Glomerular visceral epithelial cell (primary cell): ENCODE data around the gene ZNF467.

Experiments
- DNase-seq: peaks from one replicate; pipeline ENCODE4 v3.0.0-alpha.2; 2016; ENCODE audit errors: extremely low spot score

The ZNF467 gene

GRCh38 chr7:149806726-149807125 lies 33.3 kb upstream of the ZNF467 start:
- DNase-seq: no peak

GRCh38 chr7:149804106-149804505 lies 30.7 kb upstream of the ZNF467 start:
- DNase-seq: no peak

- DNase-seq: no peak
These were observed 30.2 kb upstream of the ZNF467 start for GRCh38 chr7:149803551-149804074.

GRCh38 chr7:149802966-149803365 lies 29.6 kb upstream of the ZNF467 start:
- no peak for DNase-seq

GRCh38 chr7:149801816-149802215 lies 28.4 kb upstream of the ZNF467 start:
- no peak for DNase-seq

GRCh38 chr7:149801002-149801566 lies 27.7 kb upstream of the ZNF467 start:
- no peak for DNase-seq

- no peak for DNase-seq
These were observed 26.8 kb upstream of the ZNF467 start for GRCh38 chr7:149800169-149800555.

- DNase-seq: no peak
These were observed 26.2 kb upstream of the ZNF467 start for GRCh38 chr7:149799397-149800168.

- DNase-seq: no peak
These were observed 24.4 kb upstream of the ZNF467 start for GRCh38 chr7:149797771-149798170.

- DNase-seq: no peak
These were observed 23.0 kb upstream of the ZNF467 start for GRCh38 chr7:149796287-149796860.

GRCh38 chr7:149795126-149795525 lies 21.7 kb upstream of the ZNF467 start:
- DNase-seq: no peak

GRCh38 chr7:149794661-149795060 lies 21.3 kb upstream of the ZNF467 start:
- no peak for DNase-seq

GRCh38 chr7:149793261-149793660 lies 19.9 kb upstream of the ZNF467 start:
- no peak for DNase-seq

- no peak for DNase-seq
These were observed 18.8 kb upstream of the ZNF467 start for GRCh38 chr7:149792220-149792595.

- DNase-seq: no peak
These were observed 18.2 kb upstream of the ZNF467 start for GRCh38 chr7:149791411-149792219.

GRCh38 chr7:149790754-149791360 lies 17.5 kb upstream of the ZNF467 start:
- no peak for DNase-seq

GRCh38 chr7:149790146-149790548 lies 16.8 kb upstream of the ZNF467 start:
- no peak for DNase-seq

- no peak for DNase-seq
These were observed 15.7 kb upstream of the ZNF467 start for GRCh38 chr7:149789101-149789500.

- DNase-seq: no peak
These were observed 15.0 kb upstream of the ZNF467 start for GRCh38 chr7:149788300-149788851.

GRCh38 chr7:149787428-149788299 lies 14.3 kb upstream of the ZNF467 start:
- DNase-seq: no peak

GRCh38 chr7:149785983-149786382 lies 12.6 kb upstream of the ZNF467 start:
- DNase-seq: no peak
